AG08396 (cell line): ENCODE data around the gene TGFBR3.

Source experiments
- DNase-seq: peaks from one replicate; pipeline ENCODE4 v3.0.0; 2012; ENCODE audit warnings: low spot score, mixed read lengths

The TGFBR3 gene

GRCh38 chr1:91826248-91826647 is 59.7 kb downstream of the TGFBR3 start:
- no peak for DNase-seq

- no peak for DNase-seq
These were observed 64.7 kb downstream of the TGFBR3 start for GRCh38 chr1:91821126-91821868.

- no peak for DNase-seq
These were observed 66.7 kb downstream of the TGFBR3 start for GRCh38 chr1:91819038-91819788.

DNA sequence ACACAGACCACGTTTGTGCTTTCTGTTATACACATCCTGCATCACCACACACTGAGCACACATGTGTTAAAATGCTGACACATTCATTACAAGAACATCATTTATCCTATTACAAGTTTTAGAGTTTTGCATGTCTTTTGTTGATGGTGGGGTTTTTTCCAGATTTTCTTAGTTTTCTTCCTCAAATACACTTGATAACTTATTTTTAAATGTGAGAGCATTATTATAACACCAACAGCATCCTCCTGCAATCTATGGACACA is 67.3 kb downstream of the TGFBR3 start:
- no peak for DNase-seq

DNA sequence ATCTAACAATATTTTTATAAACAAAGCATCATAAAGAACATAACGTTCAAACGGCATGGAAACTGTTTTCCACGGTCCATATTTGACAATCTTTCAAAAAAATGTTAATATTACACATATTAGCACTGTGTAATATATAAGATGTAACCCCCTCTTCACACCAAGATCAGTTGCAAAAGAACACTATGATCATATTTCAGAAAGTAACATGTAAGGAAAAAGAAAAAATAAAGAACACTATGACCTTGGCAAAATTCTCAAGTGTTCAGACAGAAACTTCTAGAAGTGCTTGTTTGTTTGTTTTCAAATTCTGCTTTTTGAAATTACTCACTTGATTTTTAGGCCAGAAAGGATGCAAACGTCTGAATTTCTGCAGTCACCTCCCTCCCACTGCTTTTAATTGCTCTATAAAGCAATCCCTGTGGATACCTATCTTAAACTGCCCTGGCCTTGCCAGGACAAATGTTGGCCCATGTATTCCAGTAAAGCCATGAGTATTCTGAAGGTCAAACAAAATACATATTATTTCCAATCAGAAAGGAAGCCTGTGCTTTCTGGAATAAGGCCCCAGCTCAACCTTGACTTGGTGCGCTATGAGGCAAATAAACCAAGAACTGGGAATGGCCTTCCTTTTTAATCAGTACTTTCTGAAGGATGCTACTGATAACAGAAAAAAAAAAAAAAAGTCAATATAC is 68.6 kb downstream of the TGFBR3 start:
- DNase-seq: no peak

- no peak for DNase-seq
These were observed 69.9 kb downstream of the TGFBR3 start for GRCh38 chr1:91816031-91816430.

- DNase-seq: no peak
These were observed 71.5 kb downstream of the TGFBR3 start for GRCh38 chr1:91814448-91814847.

DNA sequence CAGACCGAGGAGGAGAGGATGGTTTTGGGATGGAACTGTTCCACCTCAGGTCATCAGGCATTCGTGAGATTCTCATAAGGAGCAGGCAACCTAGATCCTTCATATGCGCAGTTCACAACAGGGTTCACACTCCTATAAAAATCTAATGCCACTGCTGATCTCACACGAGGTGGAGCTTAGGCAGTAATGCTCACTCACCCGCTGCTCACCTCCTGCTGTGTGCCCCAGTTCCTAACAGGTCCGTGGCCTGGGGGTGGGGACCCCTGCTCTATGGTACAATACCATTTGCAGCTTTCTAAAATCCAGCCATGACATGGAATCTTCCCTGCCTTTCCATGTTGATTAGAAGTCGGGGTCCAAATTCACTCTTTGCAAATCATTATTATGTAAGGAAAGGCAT is 72.1 kb downstream of the TGFBR3 start:
- DNase-seq: no peak

GRCh38 chr1:91811363-91812025 is 74.5 kb downstream of the TGFBR3 start:
- DNase-seq: no peak

DNA sequence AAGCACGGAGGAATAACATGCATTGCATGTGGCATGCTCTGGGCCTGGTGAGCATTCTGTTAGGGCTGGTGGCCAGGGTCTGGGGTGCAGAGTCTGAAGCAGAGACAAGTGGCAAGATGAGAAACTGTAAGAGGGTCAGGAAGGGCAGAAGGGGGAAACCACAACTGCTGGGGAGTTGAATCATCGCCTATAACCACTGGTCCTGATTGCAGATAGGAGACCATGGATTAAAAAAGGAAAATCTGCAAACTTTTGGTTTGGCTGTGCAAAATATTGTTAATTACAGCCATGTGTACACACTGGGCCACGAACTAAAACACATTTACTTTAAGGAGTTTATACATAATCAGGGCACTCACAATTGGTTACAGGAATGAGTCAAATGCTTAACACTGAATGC is 76.6 kb downstream of the TGFBR3 start:
- DNase-seq: no peak

DNA sequence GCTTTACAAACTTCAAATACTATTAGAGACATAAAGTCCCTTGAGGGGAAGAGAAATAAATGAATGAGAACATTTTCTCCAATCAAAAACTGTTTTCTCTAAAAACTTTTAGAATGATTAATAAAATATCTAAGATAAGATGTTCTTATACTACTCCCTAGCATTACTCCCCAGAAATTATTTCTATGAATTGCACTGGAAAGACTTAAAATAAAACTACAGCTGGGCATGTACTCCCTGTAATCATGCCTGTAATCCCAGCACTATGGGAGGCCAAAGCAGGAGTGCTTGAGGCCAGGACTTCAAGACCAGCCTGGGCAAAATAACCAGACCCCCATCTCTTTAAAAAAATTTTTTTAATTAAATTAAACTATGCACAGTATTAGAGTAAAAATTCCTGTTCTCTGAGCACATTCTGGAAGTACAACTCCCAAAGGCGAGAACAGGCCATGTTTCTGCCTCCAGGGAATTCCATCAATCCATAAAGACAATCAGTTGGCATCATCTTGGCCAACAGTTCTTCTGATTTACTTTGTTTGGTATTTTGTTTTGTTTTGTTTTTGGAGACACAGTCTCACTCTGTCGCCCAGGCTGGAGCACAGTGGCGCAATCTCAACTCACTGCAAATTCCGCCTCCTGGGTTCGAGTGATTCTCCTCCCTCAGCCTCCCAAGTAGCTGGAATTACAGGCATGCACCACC is 77.9 kb downstream of the TGFBR3 start:
- no peak for DNase-seq

GRCh38 chr1:91806769-91807700 is 78.9 kb downstream of the TGFBR3 start:
- DNase-seq: no peak

- no peak for DNase-seq
These were observed 79.7 kb downstream of the TGFBR3 start for GRCh38 chr1:91806181-91806768.

DNA sequence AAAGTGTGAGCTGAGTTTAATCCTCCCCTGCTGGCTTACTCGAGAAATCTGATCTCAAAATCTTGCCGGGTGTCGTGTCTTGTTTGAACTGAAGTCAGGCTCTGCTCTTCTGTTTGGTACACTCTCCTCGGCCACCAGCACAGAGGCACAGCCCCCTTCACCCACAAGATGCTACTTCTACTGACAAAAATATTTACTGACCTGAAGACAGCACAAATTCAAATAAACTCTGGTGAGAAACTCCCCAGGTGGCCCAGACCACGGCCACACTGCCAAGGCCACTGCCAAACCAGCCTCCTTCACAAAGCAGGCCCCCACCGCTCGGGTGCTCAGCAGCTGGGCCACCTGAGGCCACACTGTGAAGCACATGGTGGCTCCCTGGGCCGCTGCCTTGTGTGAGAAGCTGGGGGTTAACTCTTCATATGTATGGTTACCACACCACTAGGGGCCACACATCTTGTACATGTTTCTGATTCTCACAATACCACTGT is 80.6 kb downstream of the TGFBR3 start:
- no peak for DNase-seq

DNA sequence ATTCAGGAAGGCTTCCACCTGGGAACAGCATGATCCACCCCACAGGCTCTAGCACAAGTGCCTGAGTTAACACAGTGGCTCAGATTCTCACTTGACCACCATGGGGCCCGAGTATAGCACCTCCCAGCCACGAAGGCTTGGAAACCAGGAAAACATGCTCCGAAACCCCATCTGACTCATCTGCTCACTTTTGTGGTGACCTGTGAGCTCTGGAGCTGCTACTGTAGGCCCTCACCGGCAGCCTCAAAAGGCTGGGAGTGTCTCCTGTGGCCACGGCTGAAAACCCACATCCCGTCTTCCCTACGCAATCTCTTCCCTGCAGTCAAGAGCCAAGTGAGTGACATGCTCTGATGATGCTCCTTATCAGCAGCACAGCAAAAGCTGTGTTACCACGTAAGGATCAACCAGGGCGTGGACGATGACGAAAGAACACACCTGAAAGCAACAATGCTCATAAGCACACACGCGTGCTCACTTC is 81.4 kb downstream of the TGFBR3 start:
- no peak for DNase-seq

DNA sequence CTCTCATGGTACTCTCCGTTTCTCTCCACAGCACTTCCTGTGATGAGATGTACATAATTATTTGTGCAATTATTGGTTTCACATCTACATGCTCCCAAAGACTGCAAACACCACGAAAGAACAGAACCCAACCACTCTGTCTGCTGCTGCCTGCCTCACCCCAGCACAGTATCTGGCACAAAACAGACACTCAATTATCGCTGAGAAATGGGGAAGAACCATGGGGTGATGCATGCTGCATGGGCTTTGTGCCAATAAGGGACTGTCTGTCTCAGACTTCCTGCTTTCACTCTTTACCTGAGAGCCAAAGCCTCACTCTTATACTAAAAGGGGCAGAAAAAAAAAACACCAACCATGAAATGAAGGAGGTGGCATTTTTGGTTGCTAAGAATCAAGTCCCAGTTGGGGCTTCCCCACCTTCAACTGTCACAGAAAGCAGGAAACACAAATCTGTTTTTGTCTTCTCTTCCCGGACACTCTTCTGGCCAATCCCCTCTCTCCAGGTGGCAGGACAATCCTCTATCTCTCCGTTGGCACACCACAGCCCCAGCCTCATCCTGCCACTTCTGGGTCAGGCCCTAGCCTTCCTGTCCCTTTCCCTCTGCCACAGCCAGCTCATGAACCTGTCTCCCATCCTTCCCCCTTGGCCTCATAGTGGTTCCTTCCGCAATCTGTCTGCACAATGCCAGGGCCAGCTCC is 82.0 kb downstream of the TGFBR3 start:
- DNase-seq: no peak

DNA sequence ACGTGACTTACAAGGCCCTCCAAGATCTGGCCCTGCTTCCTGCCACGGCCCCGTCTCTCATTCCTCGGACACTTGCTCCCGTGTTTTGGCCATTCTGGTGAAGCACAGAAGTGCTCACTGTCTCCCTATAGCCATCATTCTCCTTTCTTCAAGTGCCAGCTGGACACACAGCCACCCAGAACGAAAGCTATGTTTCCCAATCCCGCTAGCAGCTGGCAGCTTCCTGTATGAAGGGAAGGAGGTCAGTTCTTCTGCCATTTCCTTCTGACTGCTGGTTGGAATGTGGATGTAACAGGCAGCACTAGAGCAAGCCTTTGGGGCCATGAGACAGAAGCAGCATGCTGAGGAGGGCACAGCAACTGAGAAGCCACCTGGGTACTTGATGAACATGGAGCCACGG is 82.8 kb downstream of the TGFBR3 start:
- no peak for DNase-seq

DNA sequence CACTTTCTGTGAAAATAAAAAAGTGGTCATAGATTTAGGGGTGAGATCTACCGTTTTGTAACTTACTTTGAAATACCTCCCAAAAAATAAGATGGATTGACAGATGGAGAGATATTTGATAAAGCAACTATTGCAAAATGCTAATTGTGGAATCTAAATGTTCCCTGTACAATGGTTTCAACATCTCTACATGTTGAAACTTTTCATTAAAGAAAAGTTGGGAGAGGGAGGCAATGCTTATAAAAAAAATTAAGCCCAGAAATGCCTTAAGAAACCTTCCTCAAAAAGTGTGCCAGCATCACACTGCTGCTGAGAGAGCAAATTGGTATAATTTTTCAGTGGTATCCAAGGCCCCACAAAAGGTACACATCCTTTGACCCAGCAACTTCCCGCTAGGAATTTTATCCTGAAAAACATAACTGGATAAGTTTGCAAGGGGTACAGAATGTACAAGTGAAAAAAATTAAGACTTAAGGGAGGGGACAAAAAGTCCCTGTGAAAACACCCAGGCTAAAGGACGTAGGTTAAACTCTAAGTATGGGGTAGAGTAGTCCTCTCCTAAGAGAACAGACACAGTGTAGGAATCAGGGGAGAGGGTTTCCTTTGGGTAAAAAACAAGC is 84.3 kb downstream of the TGFBR3 start:
- DNase-seq: no peak

DNA sequence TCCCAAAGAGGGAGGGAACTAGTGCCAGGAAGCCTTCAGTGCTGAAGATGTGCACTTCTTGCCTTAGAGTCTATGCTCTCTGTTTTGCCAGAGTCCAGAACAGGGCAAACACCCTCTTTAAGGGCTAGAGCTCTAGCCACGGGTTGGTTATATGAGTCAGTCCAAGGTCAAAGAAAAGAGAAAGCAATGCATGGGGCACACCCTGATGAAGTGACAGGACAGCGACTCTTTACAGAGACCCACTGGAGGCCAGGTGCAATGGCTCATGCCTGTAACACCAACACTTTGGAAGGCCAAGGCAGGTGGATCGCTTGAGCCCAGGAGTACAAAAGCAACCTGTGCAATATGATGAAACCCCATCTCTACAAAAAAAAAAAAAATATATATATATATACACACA is 86.1 kb downstream of the TGFBR3 start:
- DNase-seq: no peak
